Measurements from ENCODE around the gene ATXN7L1.
A peak's percentile ranks its signal among the peaks of the same experiment; 100 is the strongest.
"Not testable (repeated sequence)": the region's sequence is repeated elsewhere in the genome, so short reads cannot be mapped to it uniquely, and the experiment has no call there.

Gene ATXN7L1

DNA sequence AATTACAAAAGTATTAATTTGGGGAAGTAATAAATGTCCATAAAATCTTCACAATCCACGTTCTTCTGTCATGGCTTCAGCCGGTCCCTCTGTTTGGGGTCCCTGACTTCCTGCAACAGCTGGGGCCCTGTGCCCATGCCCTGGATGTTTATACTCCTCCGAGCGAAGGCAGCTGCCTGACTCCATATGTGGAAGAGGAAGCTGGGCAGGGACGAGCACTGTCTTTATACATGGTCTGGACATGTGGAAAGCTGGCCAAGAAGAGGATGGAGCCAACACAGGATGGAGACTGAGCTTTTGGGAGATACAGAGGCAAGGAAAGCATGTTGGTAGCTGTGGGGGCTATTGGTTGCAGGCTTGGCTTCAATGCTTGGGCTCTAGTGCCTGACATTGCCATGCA is 178.6 kb downstream of the ATXN7L1 start:
- H3K9me3 ChIP-seq (ENCODE audit: control insufficient read depth in 2 of 2, low read length in 2 of 2), result no peaks in the 10 kb centered on the region
- H3K4me3 ChIP-seq (ENCODE audit: low read length in 2 of 2), result no peak overlapping the region
- no peak overlapping the region for H3K9ac ChIP-seq (ENCODE audit: low read depth in 1 of 2, low read length in 2 of 2)
- no peaks in the 10 kb centered on the region for H3K27me3 ChIP-seq (ENCODE audit: control insufficient read depth in 2 of 2, insufficient read depth in 2 of 2, low read length in 2 of 2)
- no peaks in the 10 kb centered on the region for H3K4me1 ChIP-seq (ENCODE audit: control insufficient read depth in 2 of 2, insufficient read depth in 2 of 2, low read length in 2 of 2)
- H3K27ac ChIP-seq (ENCODE audit: low read depth in 2 of 2, low read length in 2 of 2), result no peak overlapping the region
- no peaks in the 10 kb centered on the region for H3K36me3 ChIP-seq (ENCODE audit: control insufficient read depth in 2 of 2, insufficient read depth in 2 of 2, low read length in 2 of 2)

DNA sequence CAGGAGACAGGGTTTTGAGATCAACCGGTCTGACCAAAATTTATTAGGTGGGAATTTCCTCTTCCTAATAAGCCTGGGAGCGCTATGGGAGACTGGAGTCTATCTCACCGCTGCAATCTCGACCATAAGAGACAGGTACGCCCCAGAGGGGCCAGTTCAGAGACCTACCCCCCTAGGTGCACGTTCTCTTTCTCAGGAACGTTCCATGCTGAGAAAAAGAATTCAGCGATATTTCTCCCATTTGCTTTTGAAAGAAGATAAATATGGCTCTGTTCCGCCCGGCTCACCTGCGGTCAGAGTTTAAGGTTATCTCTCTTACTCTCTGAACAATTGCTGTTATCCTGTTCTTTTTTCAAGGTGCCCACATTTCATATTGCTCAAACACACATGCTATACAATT is 179.2 kb downstream of the ATXN7L1 start:
- not testable (repeated sequence) for H3K4me1 ChIP-seq (ENCODE audit: control insufficient read depth in 2 of 2, insufficient read depth in 2 of 2, low read length in 2 of 2); H3K27ac ChIP-seq (ENCODE audit: low read depth in 2 of 2, low read length in 2 of 2); H3K36me3 ChIP-seq (ENCODE audit: control insufficient read depth in 2 of 2, insufficient read depth in 2 of 2, low read length in 2 of 2); H3K4me3 ChIP-seq (ENCODE audit: low read length in 2 of 2); H3K9ac ChIP-seq (ENCODE audit: low read depth in 1 of 2, low read length in 2 of 2); H3K9me3 ChIP-seq (ENCODE audit: control insufficient read depth in 2 of 2, low read length in 2 of 2); H3K27me3 ChIP-seq (ENCODE audit: control insufficient read depth in 2 of 2, insufficient read depth in 2 of 2, low read length in 2 of 2)

GRCh38 chr7:105693576-105693975 is 182.8 kb downstream of the ATXN7L1 start:
- peaks cover 0 to 4% of the 10 kb centered on the region in 2 donors for H3K4me1 ChIP-seq (ENCODE audit: control insufficient read depth in 2 of 2, insufficient read depth in 2 of 2, low read length in 2 of 2)
- no peaks in the 10 kb centered on the region for H3K9me3 ChIP-seq (ENCODE audit: control insufficient read depth in 2 of 2, low read length in 2 of 2)
- H3K9ac ChIP-seq (ENCODE audit: low read depth in 1 of 2, low read length in 2 of 2), result no peak overlapping the region
- no peaks in the 10 kb centered on the region for H3K36me3 ChIP-seq (ENCODE audit: control insufficient read depth in 2 of 2, insufficient read depth in 2 of 2, low read length in 2 of 2)
- no peak overlapping the region for H3K27ac ChIP-seq (ENCODE audit: low read depth in 2 of 2, low read length in 2 of 2)
- H3K4me3 ChIP-seq (ENCODE audit: low read length in 2 of 2), result no peak overlapping the region
- H3K27me3 ChIP-seq (ENCODE audit: control insufficient read depth in 2 of 2, insufficient read depth in 2 of 2, low read length in 2 of 2), result no peaks in the 10 kb centered on the region

DNA sequence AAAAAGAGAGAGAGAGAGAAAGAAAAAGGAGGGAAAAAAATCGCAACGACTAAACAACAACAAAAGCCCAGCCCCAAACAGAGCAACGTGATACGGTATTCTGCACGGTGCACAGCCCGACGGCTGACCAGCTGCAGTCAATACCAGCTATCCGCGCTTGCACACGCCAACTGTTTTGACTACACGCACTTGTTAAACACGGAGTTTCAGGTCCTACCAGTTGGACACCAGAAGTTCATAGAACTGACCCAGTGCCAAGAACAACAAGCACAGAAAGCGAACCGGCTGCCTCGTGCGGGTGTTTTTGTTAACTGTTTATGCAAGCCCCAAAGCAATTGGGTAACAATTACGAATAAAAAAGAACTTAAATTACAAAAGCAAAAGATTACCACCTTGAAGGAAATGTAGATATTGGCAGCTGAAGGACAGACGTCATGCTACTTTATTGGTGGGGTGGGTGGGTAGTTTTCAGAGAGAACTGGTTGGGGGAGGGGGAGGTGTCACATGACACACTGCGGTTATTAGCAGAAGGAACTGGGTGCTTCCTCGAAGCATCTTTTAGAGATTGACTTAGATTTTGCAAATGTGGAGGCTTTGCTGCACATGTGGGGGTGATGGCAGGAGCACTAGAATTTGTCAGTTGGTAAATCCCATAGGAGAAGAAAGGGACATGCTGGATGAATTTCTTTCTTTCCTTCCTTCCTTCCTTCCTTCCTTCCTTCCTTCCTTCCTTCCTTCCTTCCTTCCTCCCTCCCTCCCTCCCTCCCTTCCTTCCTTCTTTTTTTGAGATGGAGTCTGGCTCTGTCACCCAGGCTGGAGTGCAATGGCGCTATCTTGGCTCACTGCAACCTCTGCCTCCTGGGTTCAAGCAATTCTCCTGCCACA is 184.5 kb downstream of the ATXN7L1 start:
- H3K4me1 ChIP-seq (ENCODE audit: control insufficient read depth in 2 of 2, insufficient read depth in 2 of 2, low read length in 2 of 2), result peaks cover 0 to 4% of the 10 kb centered on the region in 2 donors
- H3K4me3 ChIP-seq (ENCODE audit: low read length in 2 of 2), result peak overlapping the region; percentile 41 to 65
- peak overlapping the region; percentile 25 to 53 for H3K27ac ChIP-seq (ENCODE audit: low read depth in 2 of 2, low read length in 2 of 2)
- peak overlapping the region in 1 of 2 donors; percentile 36 for H3K9ac ChIP-seq (ENCODE audit: low read depth in 1 of 2, low read length in 2 of 2)
- no peaks in the 10 kb centered on the region for H3K36me3 ChIP-seq (ENCODE audit: control insufficient read depth in 2 of 2, insufficient read depth in 2 of 2, low read length in 2 of 2)
- H3K27me3 ChIP-seq (ENCODE audit: control insufficient read depth in 2 of 2, insufficient read depth in 2 of 2, low read length in 2 of 2), result no peaks in the 10 kb centered on the region
- H3K9me3 ChIP-seq (ENCODE audit: control insufficient read depth in 2 of 2, low read length in 2 of 2), result no peaks in the 10 kb centered on the region

GRCh38 chr7:105691082-105691679 is 185.2 kb downstream of the ATXN7L1 start:
- Histone ChIP-seq H3K9me3 (ENCODE audit: control insufficient read depth in 2 of 2, low read length in 2 of 2) (no peaks in the 10 kb centered on the region), H3K9ac (ENCODE audit: low read depth in 1 of 2, low read length in 2 of 2) (peak overlapping the region; percentile 36 to 42), H3K27ac (ENCODE audit: low read depth in 2 of 2, low read length in 2 of 2) (peak overlapping the region; percentile 25 to 67), H3K4me1 (ENCODE audit: control insufficient read depth in 2 of 2, insufficient read depth in 2 of 2, low read length in 2 of 2) (peaks cover 0 to 4% of the 10 kb centered on the region in 2 donors), H3K4me3 (ENCODE audit: low read length in 2 of 2) (peak overlapping the region; percentile 41 to 65), H3K36me3 (ENCODE audit: control insufficient read depth in 2 of 2, insufficient read depth in 2 of 2, low read length in 2 of 2) (no peaks in the 10 kb centered on the region), H3K27me3 (ENCODE audit: control insufficient read depth in 2 of 2, insufficient read depth in 2 of 2, low read length in 2 of 2) (no peaks in the 10 kb centered on the region)

GRCh38 chr7:105690325-105690945 is 186.0 kb downstream of the ATXN7L1 start:
- no peaks in the 10 kb centered on the region for H3K27me3 ChIP-seq (ENCODE audit: control insufficient read depth in 2 of 2, insufficient read depth in 2 of 2, low read length in 2 of 2)
- H3K27ac ChIP-seq (ENCODE audit: low read depth in 2 of 2, low read length in 2 of 2), result peak overlapping the region; percentile 25 to 67
- no peaks in the 10 kb centered on the region for H3K36me3 ChIP-seq (ENCODE audit: control insufficient read depth in 2 of 2, insufficient read depth in 2 of 2, low read length in 2 of 2)
- H3K4me3 ChIP-seq (ENCODE audit: low read length in 2 of 2), result peak overlapping the region; percentile 41 to 65
- no peaks in the 10 kb centered on the region for H3K9me3 ChIP-seq (ENCODE audit: control insufficient read depth in 2 of 2, low read length in 2 of 2)
- H3K4me1 ChIP-seq (ENCODE audit: control insufficient read depth in 2 of 2, insufficient read depth in 2 of 2, low read length in 2 of 2), result peaks cover 0 to 4% of the 10 kb centered on the region in 2 donors
- peak overlapping the region in 1 of 2 donors; percentile 36 for H3K9ac ChIP-seq (ENCODE audit: low read depth in 1 of 2, low read length in 2 of 2)

DNA sequence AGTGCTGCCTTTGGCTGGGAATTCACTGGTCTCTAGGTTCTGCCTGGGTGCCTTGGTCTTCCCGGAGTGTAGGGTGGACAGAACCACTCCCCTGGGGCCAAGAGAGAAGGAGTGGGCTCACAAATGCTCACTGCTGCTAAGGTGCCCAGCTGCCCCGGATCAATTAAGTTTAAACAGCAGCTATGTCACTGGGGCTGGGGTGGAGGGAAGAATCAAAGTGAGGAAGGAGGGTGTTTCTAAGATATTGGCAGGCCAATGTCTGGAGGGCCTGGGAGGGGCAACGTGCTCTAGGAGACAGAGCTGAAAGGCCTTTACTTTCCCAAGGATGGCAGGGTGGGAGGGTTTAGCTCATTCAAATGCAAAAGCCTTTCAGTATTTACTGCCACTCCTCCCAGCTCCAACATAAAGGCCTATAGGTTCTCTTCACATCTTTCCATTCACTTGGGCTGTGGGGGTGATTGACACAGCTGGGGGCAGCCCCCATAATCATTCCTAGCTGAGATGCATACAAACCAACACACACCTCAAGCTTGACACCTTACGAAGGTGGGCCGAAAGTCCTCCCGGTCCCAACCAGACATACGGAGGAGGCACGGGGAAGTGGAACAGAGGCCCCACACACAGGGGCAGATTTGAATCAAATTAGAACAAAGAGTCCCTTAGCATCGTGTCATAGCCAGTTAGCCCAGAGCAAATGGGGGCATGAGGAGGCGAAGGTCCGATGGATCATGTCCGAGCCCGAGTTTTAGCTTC is 187.2 kb downstream of the ATXN7L1 start:
- Histone ChIP-seq H3K4me1 (ENCODE audit: control insufficient read depth in 2 of 2, insufficient read depth in 2 of 2, low read length in 2 of 2) (peaks cover 0 to 4% of the 10 kb centered on the region in 2 donors), H3K27ac (ENCODE audit: low read depth in 2 of 2, low read length in 2 of 2) (no peak overlapping the region), H3K27me3 (ENCODE audit: control insufficient read depth in 2 of 2, insufficient read depth in 2 of 2, low read length in 2 of 2) (no peaks in the 10 kb centered on the region), H3K9ac (ENCODE audit: low read depth in 1 of 2, low read length in 2 of 2) (no peak overlapping the region), H3K9me3 (ENCODE audit: control insufficient read depth in 2 of 2, low read length in 2 of 2) (no peaks in the 10 kb centered on the region), H3K36me3 (ENCODE audit: control insufficient read depth in 2 of 2, insufficient read depth in 2 of 2, low read length in 2 of 2) (no peaks in the 10 kb centered on the region), H3K4me3 (ENCODE audit: low read length in 2 of 2) (no peak overlapping the region)

DNA sequence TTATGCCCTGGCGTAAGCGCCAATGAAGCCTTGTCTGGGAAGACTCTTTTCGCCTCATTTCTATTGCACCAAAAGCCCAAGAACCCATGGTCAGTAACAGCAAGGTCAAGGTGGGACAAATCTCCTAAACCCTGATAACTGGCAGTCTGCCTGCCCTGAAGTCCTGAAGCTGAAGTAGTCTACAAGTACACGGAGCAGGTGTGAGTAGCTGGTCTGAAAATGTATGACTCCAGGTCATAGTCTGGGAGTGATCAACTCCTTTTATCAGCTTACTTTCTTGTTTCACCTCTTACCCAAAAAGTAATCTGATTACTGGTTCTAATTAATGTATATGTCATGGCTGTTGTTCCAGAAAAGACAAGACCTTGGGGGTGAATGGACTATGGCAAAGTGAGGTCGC is 187.8 kb downstream of the ATXN7L1 start:
- no peaks in the 10 kb centered on the region for H3K36me3 ChIP-seq (ENCODE audit: control insufficient read depth in 2 of 2, insufficient read depth in 2 of 2, low read length in 2 of 2)
- H3K27me3 ChIP-seq (ENCODE audit: control insufficient read depth in 2 of 2, insufficient read depth in 2 of 2, low read length in 2 of 2), result no peaks in the 10 kb centered on the region
- no peaks in the 10 kb centered on the region for H3K9me3 ChIP-seq (ENCODE audit: control insufficient read depth in 2 of 2, low read length in 2 of 2)
- peaks cover 0 to 4% of the 10 kb centered on the region in 2 donors for H3K4me1 ChIP-seq (ENCODE audit: control insufficient read depth in 2 of 2, insufficient read depth in 2 of 2, low read length in 2 of 2)
- no peak overlapping the region for H3K27ac ChIP-seq (ENCODE audit: low read depth in 2 of 2, low read length in 2 of 2)
- no peak overlapping the region for H3K9ac ChIP-seq (ENCODE audit: low read depth in 1 of 2, low read length in 2 of 2)
- H3K4me3 ChIP-seq (ENCODE audit: low read length in 2 of 2), result no peak overlapping the region

DNA sequence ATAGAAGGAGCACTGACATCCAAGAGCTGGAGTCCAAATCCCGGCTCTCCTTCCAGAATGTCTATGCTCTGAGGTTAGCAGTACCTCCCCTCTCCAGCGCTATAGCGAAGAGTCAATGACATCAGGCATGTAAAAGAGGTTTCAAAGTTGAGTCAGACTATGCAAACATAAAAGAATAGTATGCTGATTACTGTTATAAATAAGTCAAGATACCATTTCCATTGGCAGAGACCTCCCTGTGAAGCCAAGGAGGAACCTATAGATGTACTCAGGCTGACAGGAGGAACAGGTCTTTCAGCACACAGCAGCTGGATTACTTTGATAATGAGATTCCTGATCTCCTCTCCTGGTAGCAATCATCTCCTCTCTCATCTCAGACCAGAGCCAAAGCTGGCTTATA is 191.2 kb downstream of the ATXN7L1 start:
- Histone ChIP-seq H3K9ac (ENCODE audit: low read depth in 1 of 2, low read length in 2 of 2) (no peak overlapping the region), H3K27me3 (ENCODE audit: control insufficient read depth in 2 of 2, insufficient read depth in 2 of 2, low read length in 2 of 2) (no peaks in the 10 kb centered on the region), H3K4me3 (ENCODE audit: low read length in 2 of 2) (no peak overlapping the region), H3K9me3 (ENCODE audit: control insufficient read depth in 2 of 2, low read length in 2 of 2) (no peaks in the 10 kb centered on the region), H3K27ac (ENCODE audit: low read depth in 2 of 2, low read length in 2 of 2) (no peak overlapping the region), H3K4me1 (ENCODE audit: control insufficient read depth in 2 of 2, insufficient read depth in 2 of 2, low read length in 2 of 2) (no peaks in the 10 kb centered on the region), H3K36me3 (ENCODE audit: control insufficient read depth in 2 of 2, insufficient read depth in 2 of 2, low read length in 2 of 2) (no peaks in the 10 kb centered on the region)
